SK-N-SH treated with all-trans-retinoic acid at 6 μM for 48 hours (cell line): ENCODE measurements around the gene FAM43A.

Experiments
- ARNTL ChIP-seq: fragments of 450-650 bp; formaldehyde crosslinking; IDR thresholded peaks from 2 replicates; pipeline ENCODE4 v1.5.0; 2020; ENCODE audit warnings: low read depth, mild to moderate bottlenecking, moderate library complexity, borderline replicate concordance
- BACH2 ChIP-seq: fragments of 250-450 bp; sonication (Bioruptor Pico); IDR thresholded peaks from 2 replicates; pipeline ENCODE4 v1.9.0; 2021; ENCODE audit warnings: mild to moderate bottlenecking, borderline replicate concordance
- CREB5 ChIP-seq: fragments of 250-450 bp; sonication (Bioruptor Pico); IDR thresholded peaks from 2 replicates; pipeline ENCODE4 v1.5.1; 2020; ENCODE audit warnings: low read depth, mild to moderate bottlenecking, moderate library complexity
- PATZ1 ChIP-seq: fragments of 250-450 bp; sonication (Bioruptor Pico); IDR thresholded peaks from 2 replicates; pipeline ENCODE4 v1.8.0; 2020; ENCODE audit warnings: mild to moderate bottlenecking, moderate library complexity, borderline replicate concordance
- SNAI2 ChIP-seq: fragments of 250-450 bp; sonication (Bioruptor Pico); IDR thresholded peaks from 2 replicates; pipeline ENCODE4 v1.5.0; 2020; ENCODE audit warnings: mild to moderate bottlenecking, moderate library complexity
- ZFP3 ChIP-seq: fragments of 250-450 bp; sonication (Bioruptor Pico); IDR thresholded peaks from 2 replicates; pipeline ENCODE4 v1.5.0; 2020; ENCODE audit warnings: mild to moderate bottlenecking, moderate library complexity
- ZNF8 ChIP-seq: fragments of 450-650 bp; formaldehyde crosslinking; IDR thresholded peaks from 2 replicates; pipeline ENCODE4 v1.5.0; 2020; ENCODE audit warnings: mild to moderate bottlenecking, moderate library complexity

DNA sequence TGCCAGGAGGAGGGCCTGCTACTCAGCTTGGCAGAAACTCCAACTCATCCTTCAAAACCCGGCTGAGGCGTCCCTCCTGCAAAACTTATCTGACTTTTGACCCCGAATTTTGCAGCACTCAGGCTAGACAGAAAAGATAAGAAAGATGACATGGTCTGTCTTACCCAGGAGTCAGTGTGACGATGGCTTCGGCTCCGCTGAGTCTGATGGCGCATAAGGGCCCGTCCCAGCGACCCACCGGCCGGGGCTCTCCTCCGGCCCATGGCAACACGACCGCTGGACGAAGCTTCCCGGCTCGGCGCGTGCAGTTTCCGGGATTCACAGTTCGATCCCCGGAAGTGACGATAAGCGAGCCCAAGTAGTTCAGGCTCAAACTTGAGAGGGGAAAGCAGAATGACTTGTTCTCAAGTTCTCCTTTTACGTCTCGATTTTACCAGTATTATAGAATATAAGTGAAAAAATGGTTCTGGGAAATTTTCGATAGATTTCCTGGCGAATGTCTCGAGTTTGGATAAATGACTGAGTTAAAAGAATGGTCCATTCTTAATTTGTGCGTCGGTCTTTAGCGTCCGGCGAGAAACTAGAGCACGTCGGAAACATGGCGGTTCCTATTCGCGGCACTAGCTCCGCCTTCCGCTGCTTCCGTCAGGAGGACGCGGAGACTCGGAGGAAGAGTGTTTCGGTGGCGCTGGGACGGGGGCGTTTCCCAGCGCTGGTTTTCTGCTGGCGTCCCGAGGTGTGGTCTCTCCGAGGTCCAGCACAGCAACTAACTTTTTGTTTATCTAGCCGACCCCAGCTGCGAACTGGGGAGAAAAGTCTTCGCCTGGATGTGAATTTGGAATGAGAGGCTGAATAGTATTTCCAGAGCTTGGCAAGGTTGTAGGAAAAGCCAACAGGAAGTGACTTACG, 13.5 kb upstream of the FAM43A start, which contains the start of gene LSG1:
- TF ChIP-seq SNAI2 (CRISPR knock-in tag): no peak
- peak; percentile 96 for TF ChIP-seq ZFP3 (CRISPR knock-in tag)
- no peak for TF ChIP-seq PATZ1 (CRISPR knock-in tag)
- TF ChIP-seq BACH2 (CRISPR knock-in tag): no peak
- TF ChIP-seq ZNF8 (CRISPR knock-in tag): no peak
- TF ChIP-seq CREB5 (CRISPR knock-in tag): no peak
- TF ChIP-seq ARNTL: no peak
